ENCODE measurements around the gene TTBK1.

The TTBK1 gene

DNA sequence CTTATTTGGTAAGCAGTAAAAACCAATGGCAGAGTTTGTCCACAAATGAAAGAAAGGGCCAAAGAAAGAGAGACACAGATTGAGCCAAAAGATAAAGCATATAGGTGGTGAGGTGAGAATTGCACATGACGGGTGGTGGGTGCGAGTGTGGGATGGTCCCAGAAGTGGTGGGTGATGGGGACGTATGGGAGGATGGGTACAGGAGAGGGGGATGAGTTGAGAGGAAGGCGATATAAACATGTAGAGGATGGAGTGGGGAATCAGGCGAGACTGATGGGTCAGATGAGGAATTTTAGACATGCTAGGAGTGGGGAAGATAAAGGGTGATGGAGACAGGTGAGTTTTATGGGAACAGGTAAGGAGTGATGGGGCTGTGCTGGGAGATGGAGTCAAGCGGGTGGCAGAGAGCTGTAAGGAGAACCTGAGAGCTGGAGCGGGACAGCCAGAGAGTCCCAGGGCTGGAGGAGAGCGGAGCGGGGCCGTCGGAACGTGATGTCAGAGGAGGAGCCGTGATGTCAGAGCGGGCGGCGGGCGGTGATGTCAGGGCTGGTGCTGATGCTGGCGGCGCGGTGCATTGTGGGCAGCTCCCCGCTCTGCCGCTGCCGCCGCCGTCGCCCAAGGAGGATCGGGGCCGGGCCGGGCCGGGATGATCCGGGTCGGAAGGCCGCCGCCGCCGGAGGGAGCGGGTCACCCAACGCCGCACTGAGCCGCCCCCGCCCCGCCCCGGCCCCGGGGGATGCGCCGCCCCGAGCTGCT is at the start of gene TTBK1:
Gene TTBK1, plus strand, starts transcription at position 574 of the 756 bp plus-strand sequence. CDS start 3,180 bp downstream, outside the sequence.
- Histone ChIP-seq H3K4me1 (ENCODE audit: control insufficient read depth, insufficient read depth, low read length) (peaks cover 4% of the 10 kb centered on the region), H3K36me3 (ENCODE audit: control insufficient read depth, insufficient read depth, low read length) (no peaks in the 10 kb centered on the region), H3K9ac (ENCODE audit: low read length) (no peak within 1 kb of the TSS), H3K9me3 (ENCODE audit: control insufficient read depth, low read length) (no peaks in the 10 kb centered on the region), H3K27me3 (ENCODE audit: control insufficient read depth, insufficient read depth, low read length) (peaks cover 51% of the 10 kb centered on the region), H3K4me3 (ENCODE audit: low read length) (no peak within 1 kb of the TSS)

DNA sequence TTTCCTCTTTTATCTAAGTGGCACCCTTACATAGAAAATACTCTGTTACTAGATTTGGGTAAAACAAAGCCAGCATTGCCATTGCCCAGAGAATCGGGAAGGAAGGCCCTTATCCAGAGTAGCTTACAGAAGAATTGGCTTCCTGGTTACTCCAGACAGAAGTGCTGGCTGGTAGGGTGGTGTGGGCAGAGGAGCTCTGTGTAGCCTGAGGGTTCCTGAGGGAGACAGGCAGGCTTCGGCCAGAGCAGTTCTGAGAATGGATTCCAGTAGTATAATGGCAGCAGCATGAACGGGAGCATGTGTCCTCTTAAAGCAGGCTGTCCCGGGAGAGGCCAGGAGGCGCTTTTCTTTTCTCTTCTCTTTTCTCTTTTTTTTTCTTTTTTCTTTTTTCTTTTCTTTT is 49.4 kb upstream of the TTBK1 start:
- Histone ChIP-seq H3K4me3 (ENCODE audit: low read length) (no peak overlapping the region), H3K4me1 (ENCODE audit: control insufficient read depth, insufficient read depth, low read length) (no peaks in the 10 kb centered on the region), H3K36me3 (ENCODE audit: control insufficient read depth, insufficient read depth, low read length) (no peaks in the 10 kb centered on the region), H3K9me3 (ENCODE audit: control insufficient read depth, low read length) (no peaks in the 10 kb centered on the region), H3K9ac (ENCODE audit: low read length) (no peak overlapping the region), H3K27me3 (ENCODE audit: control insufficient read depth, insufficient read depth, low read length) (no peaks in the 10 kb centered on the region)

DNA sequence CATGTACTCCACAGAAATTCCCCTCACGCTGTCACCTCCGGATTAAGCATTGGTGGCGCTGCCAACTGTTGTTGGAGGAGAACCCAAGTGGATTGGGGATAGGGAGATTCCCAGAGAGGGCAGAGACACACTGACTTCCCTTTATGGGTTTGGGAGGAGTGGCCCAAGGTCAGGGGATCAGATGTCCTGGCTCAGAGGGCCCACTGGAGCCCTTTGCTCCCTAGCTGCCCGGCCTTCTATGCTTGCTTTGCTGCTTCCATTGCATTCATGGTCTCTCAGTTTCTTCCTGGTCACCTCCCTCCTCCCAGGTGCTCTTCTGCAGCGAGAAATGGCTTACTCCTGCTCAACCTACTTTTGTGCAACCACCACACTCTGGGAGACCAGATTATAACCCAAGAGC is 46.9 kb upstream of the TTBK1 start:
- Histone ChIP-seq H3K4me1 (ENCODE audit: control insufficient read depth, insufficient read depth, low read length) (no peaks in the 10 kb centered on the region), H3K36me3 (ENCODE audit: control insufficient read depth, insufficient read depth, low read length) (peaks cover 4% of the 10 kb centered on the region), H3K9me3 (ENCODE audit: control insufficient read depth, low read length) (no peaks in the 10 kb centered on the region), H3K27me3 (ENCODE audit: control insufficient read depth, insufficient read depth, low read length) (no peaks in the 10 kb centered on the region), H3K4me3 (ENCODE audit: low read length) (no peak overlapping the region), H3K9ac (ENCODE audit: low read length) (no peak overlapping the region)

- Histone ChIP-seq H3K9ac (ENCODE audit: low read length) (no peak overlapping the region), H3K4me1 (ENCODE audit: control insufficient read depth, insufficient read depth, low read length) (no peaks in the 10 kb centered on the region), H3K4me3 (ENCODE audit: low read length) (no peak overlapping the region), H3K9me3 (ENCODE audit: control insufficient read depth, low read length) (no peaks in the 10 kb centered on the region), H3K27me3 (ENCODE audit: control insufficient read depth, insufficient read depth, low read length) (no peaks in the 10 kb centered on the region), H3K36me3 (ENCODE audit: control insufficient read depth, insufficient read depth, low read length) (peaks cover 4% of the 10 kb centered on the region)
Measured at GRCh38 chr6:43199912-43200311, 43.4 kb upstream of the TTBK1 start.

DNA sequence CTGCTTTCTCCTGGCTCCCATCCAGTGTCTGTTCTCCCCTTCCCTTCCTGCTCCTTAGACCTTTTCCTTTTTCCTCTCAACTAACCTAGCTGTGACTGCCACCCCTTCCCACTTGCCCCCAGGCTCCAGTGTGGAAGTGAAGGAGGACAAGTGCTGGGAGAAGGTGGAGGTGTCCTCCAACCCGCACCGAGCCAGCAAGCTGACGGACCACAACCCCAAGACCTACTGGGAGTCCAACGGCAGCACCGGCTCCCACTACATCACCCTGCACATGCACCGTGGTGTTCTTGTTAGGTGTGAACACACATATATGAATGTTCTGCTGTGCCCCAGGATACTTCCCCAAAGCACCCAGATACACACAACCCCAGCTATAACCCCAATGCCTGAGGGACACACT is 42.7 kb upstream of the TTBK1 start:
- peaks cover 4% of the 10 kb centered on the region for H3K36me3 ChIP-seq (ENCODE audit: control insufficient read depth, insufficient read depth, low read length)
- H3K9me3 ChIP-seq (ENCODE audit: control insufficient read depth, low read length): no peaks in the 10 kb centered on the region
- no peak overlapping the region for H3K9ac ChIP-seq (ENCODE audit: low read length)
- H3K4me3 ChIP-seq (ENCODE audit: low read length): no peak overlapping the region
- no peaks in the 10 kb centered on the region for H3K4me1 ChIP-seq (ENCODE audit: control insufficient read depth, insufficient read depth, low read length)
- no peaks in the 10 kb centered on the region for H3K27me3 ChIP-seq (ENCODE audit: control insufficient read depth, insufficient read depth, low read length)

DNA sequence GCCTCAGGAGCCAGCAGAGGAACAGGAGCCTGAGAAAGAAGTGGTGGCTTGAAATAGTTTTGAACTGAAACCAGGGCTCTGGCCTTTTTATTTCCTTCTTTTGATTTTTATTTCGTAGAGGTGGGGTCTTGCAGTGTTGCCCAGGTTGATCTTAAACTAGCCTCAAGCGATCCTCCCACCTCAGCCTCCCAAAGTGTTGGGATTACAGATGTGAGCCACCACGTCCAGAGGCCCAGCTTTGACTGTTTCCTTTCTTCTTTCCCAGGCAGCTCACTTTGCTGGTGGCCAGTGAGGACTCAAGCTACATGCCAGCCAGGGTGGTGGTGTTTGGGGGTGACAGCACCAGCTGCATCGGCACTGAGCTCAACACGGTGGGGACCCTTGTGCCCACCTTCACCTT is 40.8 kb upstream of the TTBK1 start:
- Histone ChIP-seq H3K4me3 (ENCODE audit: low read length) (no peak overlapping the region), H3K9ac (ENCODE audit: low read length) (no peak overlapping the region), H3K27me3 (ENCODE audit: control insufficient read depth, insufficient read depth, low read length) (no peaks in the 10 kb centered on the region), H3K4me1 (ENCODE audit: control insufficient read depth, insufficient read depth, low read length) (no peaks in the 10 kb centered on the region), H3K36me3 (ENCODE audit: control insufficient read depth, insufficient read depth, low read length) (peaks cover 4% of the 10 kb centered on the region), H3K9me3 (ENCODE audit: control insufficient read depth, low read length) (no peaks in the 10 kb centered on the region)

DNA sequence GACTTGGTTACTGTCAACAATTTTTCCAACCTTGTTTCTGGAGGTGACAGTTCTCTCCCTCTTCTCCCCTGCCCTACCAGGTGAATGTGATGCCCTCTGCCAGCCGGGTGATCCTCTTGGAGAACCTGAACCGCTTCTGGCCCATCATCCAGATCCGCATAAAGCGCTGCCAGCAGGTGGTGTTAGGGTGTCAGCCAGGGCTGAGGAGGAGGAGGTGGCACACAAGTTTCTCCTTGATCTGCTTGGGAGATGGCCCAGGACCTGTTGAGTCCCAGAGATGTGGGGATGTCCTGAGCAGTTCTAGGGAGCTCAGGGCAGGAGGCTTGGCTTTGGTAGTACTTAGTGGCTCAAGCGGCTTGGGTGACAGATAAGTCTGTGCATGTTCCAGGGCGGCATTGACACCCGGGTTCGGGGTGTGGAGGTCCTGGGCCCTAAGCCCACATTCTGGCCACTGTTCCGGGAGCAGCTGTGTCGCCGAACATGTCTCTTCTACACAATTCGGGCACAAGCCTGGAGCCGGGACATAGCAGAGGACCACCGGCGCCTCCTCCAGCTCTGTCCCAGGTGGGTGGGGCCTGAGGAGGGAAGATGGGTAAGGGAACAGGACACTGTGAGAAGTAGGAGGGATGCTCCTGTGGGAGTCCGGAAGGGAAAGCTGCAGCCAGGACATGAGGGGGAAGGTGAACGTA is 40.1 kb upstream of the TTBK1 start:
- Histone ChIP-seq H3K27me3 (ENCODE audit: control insufficient read depth, insufficient read depth, low read length) (no peaks in the 10 kb centered on the region), H3K4me1 (ENCODE audit: control insufficient read depth, insufficient read depth, low read length) (no peaks in the 10 kb centered on the region), H3K9ac (ENCODE audit: low read length) (no peak overlapping the region), H3K4me3 (ENCODE audit: low read length) (no peak overlapping the region), H3K36me3 (ENCODE audit: control insufficient read depth, insufficient read depth, low read length) (peaks cover 4% of the 10 kb centered on the region), H3K9me3 (ENCODE audit: control insufficient read depth, low read length) (no peaks in the 10 kb centered on the region)

DNA sequence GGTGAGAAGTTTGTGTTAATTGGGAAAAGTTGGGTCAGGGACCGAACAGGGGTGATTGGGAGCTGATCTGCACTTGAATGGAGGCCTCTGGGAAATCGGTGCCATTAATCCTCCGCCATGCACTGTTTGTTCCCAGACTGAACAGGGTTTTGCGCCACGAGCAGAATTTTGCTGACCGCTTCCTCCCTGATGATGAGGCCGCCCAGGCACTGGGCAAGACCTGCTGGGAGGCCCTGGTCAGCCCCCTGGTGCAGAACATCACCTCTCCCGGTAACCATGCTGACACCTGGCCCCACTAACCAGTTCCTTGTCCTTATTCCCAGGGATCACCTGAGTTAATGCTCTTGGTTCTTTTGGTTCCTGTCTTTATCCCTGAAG is 39.6 kb upstream of the TTBK1 start:
- Histone ChIP-seq H3K27me3 (ENCODE audit: control insufficient read depth, insufficient read depth, low read length) (no peaks in the 10 kb centered on the region), H3K9ac (ENCODE audit: low read length) (no peak overlapping the region), H3K4me3 (ENCODE audit: low read length) (no peak overlapping the region), H3K9me3 (ENCODE audit: control insufficient read depth, low read length) (no peaks in the 10 kb centered on the region), H3K36me3 (ENCODE audit: control insufficient read depth, insufficient read depth, low read length) (peaks cover 4% of the 10 kb centered on the region), H3K4me1 (ENCODE audit: control insufficient read depth, insufficient read depth, low read length) (no peaks in the 10 kb centered on the region)

DNA sequence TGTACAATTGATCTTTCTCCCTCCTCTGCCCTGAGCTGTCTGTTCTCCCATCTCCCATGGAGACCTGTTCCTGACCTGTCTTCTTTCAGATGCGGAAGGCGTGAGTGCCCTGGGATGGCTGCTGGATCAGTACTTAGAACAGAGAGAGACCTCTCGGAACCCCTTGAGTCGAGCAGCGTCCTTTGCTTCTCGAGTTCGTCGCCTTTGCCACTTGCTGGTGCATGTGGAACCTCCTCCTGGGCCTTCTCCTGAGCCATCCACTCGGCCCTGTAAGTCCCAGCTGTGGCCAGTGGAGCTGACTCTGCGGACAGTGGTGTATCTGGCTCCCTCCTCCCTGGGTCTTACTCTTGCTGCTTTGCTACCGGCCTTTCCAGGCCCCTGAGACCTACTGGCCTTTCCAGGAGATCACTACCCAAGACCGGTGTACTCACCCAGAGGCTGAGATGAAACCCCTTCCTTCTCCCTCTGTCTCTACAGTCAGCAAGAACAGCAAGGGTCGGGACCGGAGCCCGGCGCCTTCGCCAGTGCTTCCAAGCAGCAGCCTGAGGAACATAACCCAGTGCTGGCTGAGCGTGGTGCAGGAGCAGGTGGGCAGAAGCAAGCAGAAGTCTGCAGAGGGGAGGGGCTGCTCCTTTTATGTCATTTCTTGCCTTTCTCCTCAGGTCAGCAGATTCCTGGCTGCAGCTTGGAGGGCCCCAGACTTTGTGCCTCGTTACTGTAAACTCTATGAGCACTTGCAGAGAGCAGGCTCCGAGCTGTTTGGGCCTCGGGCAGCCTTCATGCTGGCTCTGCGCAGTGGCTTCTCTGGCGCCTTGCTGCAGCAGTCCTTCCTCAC is 38.8 kb upstream of the TTBK1 start:
- Histone ChIP-seq H3K9ac (ENCODE audit: low read length) (no peak overlapping the region), H3K9me3 (ENCODE audit: control insufficient read depth, low read length) (no peaks in the 10 kb centered on the region), H3K4me1 (ENCODE audit: control insufficient read depth, insufficient read depth, low read length) (no peaks in the 10 kb centered on the region), H3K27me3 (ENCODE audit: control insufficient read depth, insufficient read depth, low read length) (no peaks in the 10 kb centered on the region), H3K36me3 (ENCODE audit: control insufficient read depth, insufficient read depth, low read length) (peaks cover 4% of the 10 kb centered on the region), H3K4me3 (ENCODE audit: low read length) (no peak overlapping the region)

DNA sequence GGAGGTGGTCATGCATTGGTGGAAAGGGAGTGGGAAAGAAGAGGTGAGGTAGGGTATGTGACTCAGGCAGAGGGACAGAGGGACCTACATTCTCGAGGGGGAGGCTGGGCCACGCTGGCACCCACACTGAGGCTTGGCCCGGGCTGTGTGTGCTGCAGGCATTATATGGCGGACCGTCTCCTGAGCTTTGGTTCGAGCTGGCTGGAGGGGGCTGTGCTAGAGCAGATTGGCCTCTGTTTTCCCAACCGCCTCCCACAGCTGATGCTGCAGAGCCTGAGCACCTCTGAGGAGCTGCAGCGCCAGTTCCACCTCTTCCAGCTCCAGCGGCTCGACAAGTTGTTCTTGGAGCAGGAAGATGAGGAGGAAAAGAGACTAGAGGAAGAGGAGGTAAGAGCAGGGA is 37.4 kb upstream of the TTBK1 start:
- Histone ChIP-seq H3K27me3 (ENCODE audit: control insufficient read depth, insufficient read depth, low read length) (no peaks in the 10 kb centered on the region), H3K36me3 (ENCODE audit: control insufficient read depth, insufficient read depth, low read length) (no peaks in the 10 kb centered on the region), H3K9me3 (ENCODE audit: control insufficient read depth, low read length) (no peaks in the 10 kb centered on the region), H3K4me3 (ENCODE audit: low read length) (no peak overlapping the region), H3K9ac (ENCODE audit: low read length) (no peak overlapping the region), H3K4me1 (ENCODE audit: control insufficient read depth, insufficient read depth, low read length) (no peaks in the 10 kb centered on the region)

- H3K4me3 ChIP-seq (ENCODE audit: low read length): no peak overlapping the region
- H3K4me1 ChIP-seq (ENCODE audit: control insufficient read depth, insufficient read depth, low read length): no peaks in the 10 kb centered on the region
- no peaks in the 10 kb centered on the region for H3K36me3 ChIP-seq (ENCODE audit: control insufficient read depth, insufficient read depth, low read length)
- no peak overlapping the region for H3K9ac ChIP-seq (ENCODE audit: low read length)
- H3K9me3 ChIP-seq (ENCODE audit: control insufficient read depth, low read length): no peaks in the 10 kb centered on the region
- H3K27me3 ChIP-seq (ENCODE audit: control insufficient read depth, insufficient read depth, low read length): no peaks in the 10 kb centered on the region
Measured at GRCh38 chr6:43207286-43207685, 36.0 kb upstream of the TTBK1 start.

- Histone ChIP-seq H3K4me3 (ENCODE audit: low read length) (no peak overlapping the region), H3K4me1 (ENCODE audit: control insufficient read depth, insufficient read depth, low read length) (no peaks in the 10 kb centered on the region), H3K9me3 (ENCODE audit: control insufficient read depth, low read length) (no peaks in the 10 kb centered on the region), H3K36me3 (ENCODE audit: control insufficient read depth, insufficient read depth, low read length) (peaks cover 3% of the 10 kb centered on the region), H3K27me3 (ENCODE audit: control insufficient read depth, insufficient read depth, low read length) (no peaks in the 10 kb centered on the region), H3K9ac (ENCODE audit: low read length) (no peak overlapping the region)
Measured at GRCh38 chr6:43211955-43212354, 31.3 kb upstream of the TTBK1 start.
